Liver (tissue), 9 donors: ENCODE data around the gene C12orf60. TPM values are rescaled to one million over a fixed set of nuclear protein-coding genes. Genes with fewer than 3 reads are reported as not detected.
A peak's percentile ranks its signal among the peaks of the same experiment; 100 is the strongest.

ENCODE experiments used
- DNase-seq: peaks from one replicate; pipeline ENCODE4 v3.0.0-alpha.2; 2017; ENCODE audit warnings: low spot score
- H3K27ac ChIP-seq, 2 donors: one replicate each; pipeline ENCODE4 v1.7.0; 2013; ENCODE audit warnings: inconsistent platforms in 2 of 2, low read length in 2 of 2, control low read depth in 1 of 2, low read depth in 1 of 2, mild to moderate bottlenecking in 1 of 2
- H3K27me3 ChIP-seq, 4 donors: one replicate each; pipeline versions ENCODE4 v1.6.1 to v1.7.0; 2013; ENCODE audit warnings: low read length in 3 of 4, inconsistent platforms in 1 of 4, mild to moderate bottlenecking in 1 of 4, moderate library complexity in 1 of 4; ENCODE audit not compliant: control insufficient read depth in 4 of 4, insufficient read depth in 4 of 4
- H3K36me3 ChIP-seq, 4 donors: one replicate each; pipeline versions ENCODE4 v1.6.1 to v1.7.0; 2013; ENCODE audit warnings: low read length in 3 of 4, mild to moderate bottlenecking in 3 of 4, low read depth in 1 of 4, moderate library complexity in 1 of 4; ENCODE audit not compliant: control insufficient read depth in 4 of 4, insufficient read depth in 3 of 4
- H3K4me1 ChIP-seq, 4 donors: one replicate each; pipeline versions ENCODE4 v1.6.1 to v1.7.0; 2013; ENCODE audit warnings: low read length in 3 of 4, mild to moderate bottlenecking in 3 of 4, moderate library complexity in 1 of 4; ENCODE audit not compliant: control insufficient read depth in 4 of 4, insufficient read depth in 4 of 4
- H3K4me3 ChIP-seq, 3 donors: one replicate each; pipeline versions ENCODE4 v1.6.1 to v1.7.0; 2013; ENCODE audit warnings: low read length in 3 of 3, control low read depth in 1 of 3, low read depth in 1 of 3, mild to moderate bottlenecking in 1 of 3
- H3K9ac ChIP-seq, 2 donors: one replicate each; pipeline ENCODE4 v1.7.0; 2013; ENCODE audit warnings: low read length in 2 of 2, mild to moderate bottlenecking in 2 of 2, moderate library complexity in 2 of 2, control low read depth in 1 of 2, low read depth in 1 of 2
- H3K9me3 ChIP-seq, 4 donors: one replicate each; pipeline versions ENCODE4 v1.6.1 to v1.7.0; 2013; ENCODE audit warnings: low read length in 3 of 4; ENCODE audit not compliant: control insufficient read depth in 4 of 4
- ATF3 ChIP-seq: IDR thresholded peaks from 2 replicates; pipeline ENCODE4 v1.6.1; 2016; ENCODE audit warnings: antibody characterized with exemption
- FOXA2 ChIP-seq: IDR thresholded peaks from 2 replicates; pipeline ENCODE4 v1.6.1; 2016; ENCODE audit warnings: antibody characterized with exemption
- GABPA ChIP-seq, 2 donors: IDR thresholded peaks in 1 of 2; conservative IDR thresholded peaks in 1 of 2; 2 replicates each; pipeline ENCODE4 v1.6.1; 2016; ENCODE audit warnings: antibody characterized with exemption in 2 of 2, mild to moderate bottlenecking in 1 of 2, moderate library complexity in 1 of 2
- HNF4G ChIP-seq: IDR thresholded peaks from 2 replicates; pipeline ENCODE4 v1.6.1; 2016; ENCODE audit warnings: antibody characterized with exemption
- JUND ChIP-seq, 2 donors: IDR thresholded peaks; 2 replicates each; pipeline ENCODE4 v1.6.1; 2016; ENCODE audit warnings: antibody characterized with exemption in 2 of 2
- NR2F2 ChIP-seq: IDR thresholded peaks from 2 replicates; pipeline ENCODE4 v1.6.1; 2016; ENCODE audit warnings: antibody characterized with exemption
- REST ChIP-seq: IDR thresholded peaks from 2 replicates; pipeline ENCODE4 v1.6.1; 2016; ENCODE audit warnings: antibody characterized with exemption, mild to moderate bottlenecking
- SP1 ChIP-seq: IDR thresholded peaks from 2 replicates; pipeline ENCODE4 v1.6.1; 2018; ENCODE audit warnings: antibody characterized with exemption, mild to moderate bottlenecking
- YY1 ChIP-seq: IDR thresholded peaks from 2 replicates; pipeline ENCODE4 v1.6.1; 2016; ENCODE audit warnings: antibody characterized with exemption, mild to moderate bottlenecking
- ZBTB33 ChIP-seq: IDR thresholded peaks from 2 replicates; pipeline ENCODE4 v1.6.1; 2016; ENCODE audit warnings: antibody characterized with exemption
- WGBS: extraction: QIAGEN DNeasy Blood & Tissue Kit; methylation state at CpG from one replicate; pipeline ENCODE4 v1.1.7; 2013; 5-methylcytosine and 5-hydroxymethylcytosine counted together
- polyA plus RNA-seq, 2 donors: library from polyadenylated mRNA; stranded (reverse) in 1 of 2; unstranded in 1 of 2; fragments of 200-250 nt in 1 of 2; fragments of >200 nt in 1 of 2; fragmentation: Nextera tagmentation in 1 of 2; extraction: Ambion mirVana in 1 of 2; gene quantifications; one replicate each; pipeline versions ENCODE4 v1.2.1 to v1.2.3, GENCODE V29; 2013 to 2015
- total RNA-seq, 2 donors: library from RNA; depleted of rRNA; stranded (reverse); fragments of >200 nt; gene quantifications; one replicate each; pipeline ENCODE4 v1.2.3, GENCODE V29; 2014
- donor health status: healthy.
- donor health status: healthy.
- donor health status: healthy.
- donor health status: healthy.
- donor health status: healthy.

The C12orf60 gene
- total and polyA plus RNA-seq, 4 donors: 0.50 to 1.9 (median 1.0) TPM

- 85% methylated on average over 1 of the region's 1 CpG for WGBS
- Histone ChIP-seq H3K4me1 (peaks cover 3 to 18% (median 8%) of the 10 kb centered on the region in 4 donors), H3K9me3 (no peaks in the 10 kb centered on the region)
Observed at GRCh38 chr12:14767617-14768016, 35.9 kb upstream of the C12orf60 start.

GRCh38 chr12:14768823-14769405 is 34.6 kb upstream of the C12orf60 start:
- Histone ChIP-seq H3K27me3 (no peaks in the 10 kb centered on the region), H3K4me3 (peak overlapping the region; percentile 69 to 98 (median 83)), H3K9me3 (no peaks in the 10 kb centered on the region), H3K4me1 (peaks cover 3 to 25% (median 11%) of the 10 kb centered on the region in 4 donors), H3K36me3 (peaks cover 0 to 2% (median 0%) of the 10 kb centered on the region in 4 donors), H3K9ac (peak overlapping the region in 1 of 2 donors; percentile 22), H3K27ac (peak overlapping the region; percentile 95)
- TF ChIP-seq HNF4G: no peak
- no peak for TF ChIP-seq SP1
- DNase-seq: no peak
- WGBS: 42% methylated on average over 16 of the region's 16 CpGs

More at GRCh38 chr12:14767617-14768016, 35.9 kb upstream of the C12orf60 start:
- no peaks in the 10 kb centered on the region for H3K27me3 ChIP-seq
- H3K36me3 ChIP-seq: peaks cover 0 to 2% (median 0%) of the 10 kb centered on the region in 4 donors
- no peak for TF ChIP-seq GABPA (IDR thresholded peaks at IDR 0.05 in 1 of 2, conservative IDR thresholded peaks at IDR 0.05 in 1 of 2)
- no peak for TF ChIP-seq REST
- no peak for TF ChIP-seq YY1
- TF ChIP-seq NR2F2: no peak
- no peak for TF ChIP-seq ATF3
- no peak for TF ChIP-seq JUND (IDR thresholded peaks at IDR 0.05)
- no peak for TF ChIP-seq ZBTB33
- TF ChIP-seq FOXA2: no peak
- H3K4me3 ChIP-seq: no peak overlapping the region
- no peak overlapping the region for H3K9ac ChIP-seq
- no peak for DNase-seq
- no peak overlapping the region for H3K27ac ChIP-seq

- peak overlapping the region; percentile 95 for H3K27ac ChIP-seq
- H3K36me3 ChIP-seq: peaks cover 0 to 2% (median 0%) of the 10 kb centered on the region in 4 donors
- DNase-seq: peak; percentile 51
- WGBS: under 1% methylated on average over 26 of the region's 26 CpGs
- H3K4me3 ChIP-seq: peak overlapping the region; percentile 69 to 98 (median 83)
- H3K9me3 ChIP-seq: no peaks in the 10 kb centered on the region
- H3K4me1 ChIP-seq: peaks cover 3 to 25% (median 11%) of the 10 kb centered on the region in 4 donors
- no peaks in the 10 kb centered on the region for H3K27me3 ChIP-seq
- H3K9ac ChIP-seq: peak overlapping the region; percentile 93
- TF ChIP-seq REST (no peak), ZBTB33 (no peak)
Observed at GRCh38 chr12:14769466-14769968, 34.0 kb upstream of the C12orf60 start.
